ENCODE measurements around the gene SEMA5B.

DNA sequence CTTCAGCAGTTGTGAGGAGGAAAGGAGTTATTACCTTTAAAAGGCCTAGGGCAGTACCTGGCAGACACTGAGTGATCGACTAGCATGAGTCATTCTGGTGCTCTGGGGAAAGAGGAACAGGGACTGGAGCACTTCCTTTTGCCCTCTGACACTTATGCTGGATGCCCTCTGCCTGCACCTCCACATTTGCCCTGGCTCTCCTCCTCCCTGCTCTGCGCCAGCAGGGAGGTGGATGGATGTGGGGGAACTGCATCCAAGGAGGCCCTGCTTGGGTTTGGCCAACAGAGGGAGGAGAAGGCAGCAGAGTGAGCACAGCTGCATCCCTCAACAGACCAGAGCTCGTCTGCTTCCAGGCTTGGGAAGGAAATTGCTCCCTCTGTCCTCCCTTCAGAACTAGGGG is 75.0 kb downstream of the SEMA5B start:
- TF ChIP-seq, protein P1, sequence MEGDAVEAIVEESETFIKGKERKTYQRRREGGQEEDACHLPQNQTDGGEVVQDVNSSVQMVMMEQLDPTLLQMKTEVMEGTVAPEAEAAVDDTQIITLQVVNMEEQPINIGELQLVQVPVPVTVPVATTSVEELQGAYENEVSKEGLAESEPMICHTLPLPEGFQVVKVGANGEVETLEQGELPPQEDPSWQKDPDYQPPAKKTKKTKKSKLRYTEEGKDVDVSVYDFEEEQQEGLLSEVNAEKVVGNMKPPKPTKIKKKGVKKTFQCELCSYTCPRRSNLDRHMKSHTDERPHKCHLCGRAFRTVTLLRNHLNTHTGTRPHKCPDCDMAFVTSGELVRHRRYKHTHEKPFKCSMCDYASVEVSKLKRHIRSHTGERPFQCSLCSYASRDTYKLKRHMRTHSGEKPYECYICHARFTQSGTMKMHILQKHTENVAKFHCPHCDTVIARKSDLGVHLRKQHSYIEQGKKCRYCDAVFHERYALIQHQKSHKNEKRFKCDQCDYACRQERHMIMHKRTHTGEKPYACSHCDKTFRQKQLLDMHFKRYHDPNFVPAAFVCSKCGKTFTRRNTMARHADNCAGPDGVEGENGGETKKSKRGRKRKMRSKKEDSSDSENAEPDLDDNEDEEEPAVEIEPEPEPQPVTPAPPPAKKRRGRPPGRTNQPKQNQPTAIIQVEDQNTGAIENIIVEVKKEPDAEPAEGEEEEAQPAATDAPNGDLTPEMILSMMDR (conservative IDR thresholded peaks at IDR 0.05; ENCODE audit: low read depth, low read length), result no peak
- TF ChIP-seq EZH2 (IDR thresholded peaks at IDR 0.05; ENCODE audit: low read length, unreplicated experiment), result no peak

Measured in PC-3 (cell line).